GM18519 (cell line): ENCODE results near the gene BTG2.

Source experiments
- ATAC-seq: cut with Tn5 transposase; IDR thresholded peaks from one replicate; pipeline ENCODE4 v1.9.1; 2021; ENCODE audit warnings: mild to moderate bottlenecking, moderate library complexity; ENCODE audit not compliant: unreplicated experiment, low FRiP score

The BTG2 gene

GRCh38 chr1:203276408-203276807 is 28.9 kb upstream of the BTG2 start:
- no peak for ATAC-seq

- no peak for ATAC-seq
These were observed 28.3 kb upstream of the BTG2 start for GRCh38 chr1:203276916-203277545.

- ATAC-seq: no peak
These were observed 27.0 kb upstream of the BTG2 start for GRCh38 chr1:203278082-203278884.

- no peak for ATAC-seq
These were observed 26.4 kb upstream of the BTG2 start for GRCh38 chr1:203278885-203279406.

- ATAC-seq: no peak
These were observed 25.3 kb upstream of the BTG2 start for GRCh38 chr1:203280061-203280460.

- no peak for ATAC-seq
These were observed 24.3 kb upstream of the BTG2 start for GRCh38 chr1:203281033-203281432.

GRCh38 chr1:203281851-203282661 is 23.3 kb upstream of the BTG2 start:
- ATAC-seq: no peak

GRCh38 chr1:203282720-203283542 is 22.4 kb upstream of the BTG2 start:
- no peak for ATAC-seq

- ATAC-seq: no peak
These were observed 21.7 kb upstream of the BTG2 start for GRCh38 chr1:203283597-203283996.

- no peak for ATAC-seq
These were observed 20.8 kb upstream of the BTG2 start for GRCh38 chr1:203284411-203285123.

- ATAC-seq: no peak
These were observed 18.9 kb upstream of the BTG2 start for GRCh38 chr1:203286161-203286984.

GRCh38 chr1:203287109-203287893 is 18.0 kb upstream of the BTG2 start:
- ATAC-seq: peak; percentile 31

- ATAC-seq: no peak
These were observed 17.4 kb upstream of the BTG2 start for GRCh38 chr1:203287898-203288297.

GRCh38 chr1:203288400-203288799 is 16.9 kb upstream of the BTG2 start:
- no peak for ATAC-seq

- ATAC-seq: peak; percentile 42
These were observed 15.9 kb upstream of the BTG2 start for GRCh38 chr1:203289281-203289981.

- ATAC-seq: no peak
These were observed 15.4 kb upstream of the BTG2 start for GRCh38 chr1:203289982-203290260.

GRCh38 chr1:203290261-203291089 is 14.8 kb upstream of the BTG2 start:
- no peak for ATAC-seq
